ENCODE results near the gene PIK3C2B.
A peak's percentile ranks its signal among the peaks of the same experiment; 100 is the strongest.

The PIK3C2B gene

DNA sequence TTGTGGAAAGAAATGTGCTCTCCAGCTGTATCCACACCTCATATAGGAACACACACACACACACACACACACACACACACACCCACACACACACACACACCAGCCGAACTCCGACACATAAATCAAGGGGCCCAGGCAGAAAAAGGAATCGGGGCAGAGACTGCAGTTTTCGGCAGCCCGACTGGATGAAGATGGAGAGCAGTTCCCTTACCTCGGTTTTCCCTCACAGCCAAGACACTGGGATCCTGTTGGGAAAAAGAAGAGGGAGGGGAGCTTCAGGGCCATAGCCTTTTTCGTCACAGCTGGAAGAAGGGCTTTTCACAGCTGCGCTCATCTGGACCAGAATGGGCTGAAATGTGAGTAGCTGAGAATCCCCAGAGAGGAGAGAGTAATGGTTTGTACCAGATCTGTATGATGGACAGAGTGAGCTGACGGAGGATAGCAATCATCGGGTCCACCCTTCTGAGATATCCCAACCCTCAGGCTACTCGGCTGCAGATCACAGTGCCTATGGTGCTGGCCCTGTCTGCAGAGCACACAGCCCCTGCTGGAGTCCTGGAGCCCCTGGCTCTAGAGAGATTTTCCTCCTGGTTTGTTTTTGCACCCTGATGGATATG is 37.7 kb downstream of the PIK3C2B start:
- no peak for DNase-seq

GRCh38 chr1:204455831-204456145 is 38.8 kb downstream of the PIK3C2B start:
- no peak for DNase-seq

DNA sequence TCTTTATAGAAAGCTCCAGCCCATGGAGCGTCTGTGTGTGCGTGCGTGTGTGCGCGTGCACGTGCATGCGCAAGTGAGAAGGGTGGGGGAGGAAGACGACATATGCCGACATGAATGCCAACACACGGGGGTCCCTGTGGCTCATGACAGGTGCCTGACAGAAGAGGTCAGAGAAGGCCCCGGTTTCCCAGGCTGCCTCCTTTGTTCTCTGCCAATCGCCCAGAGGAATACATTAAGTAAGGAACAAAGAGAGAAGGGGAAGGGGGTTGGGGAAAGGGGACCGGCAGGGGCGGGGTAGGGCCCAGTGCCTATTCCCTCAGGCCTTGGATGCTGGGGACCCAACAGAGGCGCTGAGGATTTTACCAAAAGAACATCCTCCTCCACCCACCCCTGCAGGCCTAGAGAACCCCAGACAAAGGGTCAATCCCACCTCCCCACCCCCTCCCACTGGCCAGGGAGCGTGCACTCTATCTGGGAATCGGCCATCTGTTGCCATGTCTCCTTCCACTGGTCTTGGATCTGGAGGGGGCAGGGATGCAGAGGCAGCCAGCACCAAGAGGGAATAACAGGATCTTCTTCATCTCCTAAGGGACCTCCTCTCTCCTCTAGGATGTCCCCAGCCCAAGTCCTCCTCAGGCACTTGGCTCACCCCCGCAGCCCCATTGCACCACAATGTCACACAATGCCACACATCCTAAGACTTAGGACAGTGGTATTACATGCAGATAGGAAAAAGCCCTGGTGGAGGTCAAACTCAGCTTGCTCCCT is 39.4 kb downstream of the PIK3C2B start:
- DNase-seq: no peak

DNA sequence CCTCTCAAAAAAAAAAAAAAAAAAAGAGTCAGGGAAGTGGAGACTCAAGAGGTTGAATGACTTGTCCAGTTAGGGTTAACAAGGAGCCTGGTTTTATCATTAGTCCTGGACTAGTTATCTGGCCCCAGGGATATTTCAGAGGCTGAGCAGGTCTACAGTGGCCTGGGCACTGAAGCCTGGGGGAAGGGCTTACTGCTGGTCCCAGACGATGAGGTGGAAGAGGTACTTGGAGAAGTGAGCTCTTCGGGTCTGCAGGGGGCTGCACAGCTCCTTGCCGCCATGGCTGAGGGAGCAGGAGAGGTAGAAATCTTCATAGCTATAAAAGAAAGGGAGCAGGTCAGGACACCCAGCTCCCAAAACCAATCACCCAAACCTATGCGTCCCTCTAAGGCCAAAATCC is 40.1 kb downstream of the PIK3C2B start:
- no peak for DNase-seq

DNA sequence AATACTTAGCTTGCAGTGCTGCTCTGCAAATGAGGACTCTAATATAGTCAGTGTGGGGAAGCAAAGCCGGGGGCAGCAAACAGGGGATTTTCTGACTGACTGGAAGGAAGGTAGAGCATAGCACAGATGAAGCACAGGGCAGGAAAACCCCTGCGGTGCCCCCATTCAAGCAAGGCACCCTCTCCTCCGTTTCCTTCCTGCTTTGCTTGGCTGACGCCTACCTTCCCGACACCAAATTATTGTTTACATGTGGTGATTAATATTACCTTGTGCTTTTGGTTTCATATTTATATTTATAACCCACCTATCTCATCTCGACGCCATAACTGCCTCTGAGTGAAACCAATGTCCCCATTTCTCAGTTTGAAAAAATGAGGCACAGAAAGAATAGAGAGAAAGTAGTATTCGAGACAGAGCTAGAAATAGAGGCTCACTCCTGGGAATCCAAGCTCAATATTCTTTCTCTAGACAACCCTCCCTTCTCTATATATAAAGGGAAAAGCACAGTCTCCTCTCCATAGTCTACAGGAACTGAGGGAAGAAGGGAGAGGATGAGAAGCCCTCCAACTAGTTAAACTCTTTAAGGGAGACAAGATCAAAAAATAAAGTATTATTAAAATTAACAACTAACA is 41.3 kb downstream of the PIK3C2B start:
- DNase-seq: no peak

- no peak for DNase-seq
Observed at GRCh38 chr1:204451352-204452124, 43.1 kb downstream of the PIK3C2B start.

DNA sequence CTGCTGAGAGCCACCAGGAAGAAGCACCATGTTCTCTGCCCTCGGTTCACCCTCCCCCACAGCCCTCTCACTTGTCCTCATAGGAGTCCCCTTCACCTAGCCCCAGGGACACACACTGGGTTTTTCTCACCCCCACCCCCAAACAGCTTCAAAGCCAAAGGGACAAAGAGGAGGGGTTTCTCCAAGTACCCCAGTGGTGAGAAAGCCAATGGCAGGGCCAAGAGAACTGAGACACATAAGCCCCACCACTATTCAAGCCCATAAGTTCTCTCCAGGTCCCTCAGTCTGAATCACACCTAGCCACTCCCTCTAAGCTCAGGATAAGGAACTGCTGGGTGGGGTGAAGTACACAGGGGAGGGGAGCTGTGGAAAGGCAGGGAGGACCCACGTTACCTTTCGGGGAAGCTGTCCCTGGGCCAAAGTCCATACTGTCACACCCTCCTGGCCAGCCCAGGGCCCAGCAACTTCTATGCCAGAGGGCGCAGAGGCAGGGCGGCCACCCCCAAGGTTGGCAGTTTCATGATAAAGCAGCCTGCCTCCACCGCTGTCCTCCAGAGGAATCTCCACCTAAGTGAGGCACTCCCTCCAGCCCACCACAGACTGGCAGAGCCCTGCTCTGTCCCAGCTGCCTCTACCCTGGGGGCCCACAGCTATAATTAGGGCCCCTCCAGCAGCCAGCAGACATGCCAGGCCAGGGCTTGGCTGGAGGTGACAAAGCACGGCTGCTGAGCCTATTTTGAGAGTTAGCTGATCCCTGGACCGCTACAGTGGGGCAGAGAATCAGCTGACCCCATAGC is 43.9 kb downstream of the PIK3C2B start:
- no peak for DNase-seq

GRCh38 chr1:204449678-204450280 is 44.8 kb downstream of the PIK3C2B start:
- DNase-seq: no peak

DNA sequence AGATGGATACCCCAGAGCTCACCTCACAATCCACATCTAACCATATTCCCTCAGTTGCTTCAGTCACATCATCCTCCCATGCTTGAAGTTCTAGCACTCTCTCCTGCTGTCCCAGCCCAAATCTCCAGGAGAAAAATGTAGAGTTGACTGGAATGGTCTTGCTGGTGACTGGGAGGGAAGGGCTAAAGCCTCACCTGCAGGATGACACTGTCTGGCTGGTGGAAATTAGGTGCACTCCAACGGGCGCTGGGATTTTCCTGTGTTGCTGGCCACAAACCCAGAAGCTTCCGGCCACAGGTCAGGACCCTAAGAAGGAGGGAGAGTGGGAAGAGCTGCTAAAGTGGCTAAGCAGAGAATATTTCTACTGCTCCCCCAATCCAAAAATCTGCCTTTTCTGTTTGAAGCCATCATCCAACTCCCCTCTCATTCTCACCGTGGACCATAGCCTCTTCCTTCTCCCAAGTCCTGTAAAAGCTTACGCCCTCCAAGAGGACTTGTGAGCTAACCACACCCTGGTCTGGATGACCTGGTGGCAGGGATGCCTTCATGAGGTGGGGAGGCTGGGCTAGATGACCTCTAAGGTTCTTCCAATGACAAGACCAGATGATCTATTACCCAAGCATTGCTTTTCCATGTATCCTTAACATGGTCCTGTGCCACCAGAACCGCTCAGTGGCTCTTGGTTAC is 45.5 kb downstream of the PIK3C2B start:
- no peak for DNase-seq

DNA sequence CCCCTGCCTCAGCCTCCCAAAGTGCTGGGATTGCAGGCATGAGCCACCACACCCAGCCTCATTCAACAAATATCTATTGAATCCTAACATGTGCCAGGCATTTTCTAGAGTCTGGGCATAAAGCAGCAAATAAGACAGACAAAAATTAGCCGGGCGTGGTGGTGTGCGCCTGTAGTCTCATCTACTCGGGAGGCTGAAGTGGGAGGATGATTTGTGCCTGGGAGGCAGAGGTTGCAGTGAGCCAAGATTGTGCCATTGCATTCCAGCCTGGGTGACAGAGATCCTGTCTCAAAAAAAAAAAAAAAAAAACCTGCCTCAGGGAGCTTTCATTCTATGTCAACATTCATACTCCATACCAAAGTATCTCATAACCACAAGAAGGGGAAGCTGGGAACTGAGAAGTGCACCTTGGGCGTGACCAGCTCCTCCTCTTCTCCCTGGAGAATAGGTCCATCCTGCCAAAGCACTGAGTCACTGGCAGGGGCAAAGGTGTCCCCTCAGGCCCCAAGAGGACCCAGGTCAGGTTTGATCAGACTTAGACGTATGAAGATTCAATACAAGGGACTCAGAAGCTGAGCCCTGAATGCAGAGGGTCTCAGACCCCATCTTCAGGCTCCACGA is 46.2 kb downstream of the PIK3C2B start:
- no peak for DNase-seq

DNA sequence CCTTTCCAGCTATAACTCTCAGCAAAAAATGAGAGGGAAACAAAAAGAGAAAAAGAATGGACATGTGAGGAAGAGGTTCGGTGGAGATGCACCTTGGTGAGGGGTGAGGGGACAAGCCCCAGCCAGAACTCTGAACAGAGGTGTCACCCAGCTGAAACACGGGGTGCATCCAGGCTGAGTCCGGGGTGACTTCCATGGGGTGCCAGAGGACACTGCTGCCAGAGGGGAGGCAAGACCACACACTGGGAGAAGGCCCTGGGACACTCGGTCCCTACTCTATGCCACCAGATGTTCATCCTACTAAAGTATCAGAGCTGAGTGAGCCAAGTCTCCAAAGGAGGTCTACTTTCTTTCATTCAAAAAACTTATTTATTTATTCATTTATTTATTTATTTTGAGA is 46.9 kb downstream of the PIK3C2B start:
- no peak for DNase-seq

DNA sequence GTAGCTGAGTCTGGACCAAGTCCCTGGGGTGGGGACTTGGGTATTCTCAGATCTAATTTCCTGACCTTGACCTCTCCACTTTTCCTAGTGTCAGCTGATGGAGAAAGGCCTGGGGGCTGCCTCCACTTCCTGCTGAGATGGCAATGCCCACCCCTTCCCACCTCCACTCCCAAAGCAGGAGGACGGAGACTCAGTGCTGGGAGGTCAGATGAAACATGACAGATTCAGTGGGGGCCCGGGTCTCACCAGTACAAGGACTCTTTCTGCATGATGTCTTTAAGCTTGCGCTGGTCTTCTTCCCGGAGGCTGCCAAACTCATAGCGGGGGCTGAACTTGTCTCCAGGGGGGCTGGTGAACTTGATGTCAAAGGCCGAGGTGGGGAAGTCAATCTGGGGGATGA is 47.4 kb downstream of the PIK3C2B start:
- no peak for DNase-seq

DNA sequence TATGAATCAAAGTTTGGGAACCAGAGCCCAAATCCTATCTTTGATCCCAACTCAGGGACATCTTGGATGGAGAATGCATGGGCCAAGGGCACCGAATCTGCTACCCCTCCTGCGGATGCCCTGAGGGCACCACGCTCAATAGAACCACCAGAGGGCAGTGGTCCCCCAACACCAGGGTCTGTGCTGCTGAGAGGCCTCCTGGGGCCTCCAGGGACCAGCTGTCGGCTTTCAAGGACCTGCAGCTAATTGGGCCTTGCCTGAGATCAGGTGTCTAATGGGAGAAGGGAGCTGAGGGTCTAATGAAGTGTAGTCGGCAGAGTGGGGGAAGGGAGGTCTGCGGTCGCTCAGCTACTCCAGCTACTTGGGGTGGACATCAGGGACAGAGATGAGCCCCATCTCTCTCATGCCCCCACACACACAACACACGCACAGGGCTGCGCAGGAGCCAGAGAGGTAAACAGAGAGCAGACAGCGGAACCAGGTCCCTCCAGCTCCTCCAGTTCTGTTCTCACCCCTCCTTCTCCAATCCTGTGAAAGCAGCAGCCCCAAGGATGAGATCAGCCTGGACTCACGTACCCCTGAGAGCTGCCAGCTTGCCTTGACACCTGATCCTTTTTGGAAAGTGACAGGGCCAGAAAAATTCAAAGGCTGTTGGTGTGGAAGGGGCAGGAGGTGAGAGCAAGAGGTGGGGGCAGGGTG is 48.0 kb downstream of the PIK3C2B start:
- peak; percentile 61 for DNase-seq

- DNase-seq: no peak
Observed at GRCh38 chr1:204445860-204446412, 48.7 kb downstream of the PIK3C2B start.

All from NCI-H2029 treated with DMSO at 0.1 percent for 48 hours (cell line).